ENCODE measurements around the gene SMAD5.

SMAD5 gene

GRCh38 chr5:136153581-136154236 is 21.1 kb downstream of the SMAD5 start:
- no peak for DNase-seq (ENCODE audit: low read depth, low spot score)

DNA sequence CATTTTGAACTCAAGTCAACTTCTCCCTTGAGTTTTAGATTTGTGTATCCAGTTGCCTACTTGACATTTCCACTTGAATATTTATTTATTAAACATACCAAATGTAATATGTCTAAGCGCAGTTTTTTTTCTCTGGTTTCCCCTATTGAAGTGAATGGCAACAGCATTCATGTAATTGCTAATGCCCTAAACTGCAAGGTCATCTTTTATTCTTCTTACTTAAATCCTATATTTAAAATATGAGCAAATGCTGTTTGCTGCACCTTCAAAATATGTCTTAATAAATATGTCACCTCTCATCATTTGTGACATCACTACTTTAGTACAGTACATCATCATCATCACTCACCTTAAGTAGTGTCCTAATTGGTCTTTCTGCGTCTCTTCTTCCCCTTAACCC is 22.4 kb downstream of the SMAD5 start:
- no peak for DNase-seq (ENCODE audit: low read depth, low spot score)

DNA sequence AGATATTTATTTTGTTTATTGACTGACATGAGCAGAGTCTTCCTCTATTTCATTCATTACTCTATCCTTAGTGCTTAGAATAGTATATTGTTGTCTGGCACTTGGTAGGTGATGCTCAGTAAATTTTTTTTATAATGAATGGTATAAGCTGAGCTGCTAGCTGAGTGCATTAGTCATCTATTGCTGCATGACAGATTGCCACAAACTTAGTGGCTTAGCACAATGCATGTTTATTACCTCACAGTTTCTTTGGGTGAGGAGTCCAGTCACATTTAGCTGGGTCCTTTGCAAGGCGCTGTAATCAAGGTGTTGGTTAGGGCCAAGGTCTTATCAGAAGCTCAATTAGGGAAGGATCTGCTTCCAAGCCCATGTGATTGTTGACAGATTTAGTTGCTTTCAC is 23.1 kb downstream of the SMAD5 start:
- no peak for DNase-seq (ENCODE audit: low read depth, low spot score)

DNA sequence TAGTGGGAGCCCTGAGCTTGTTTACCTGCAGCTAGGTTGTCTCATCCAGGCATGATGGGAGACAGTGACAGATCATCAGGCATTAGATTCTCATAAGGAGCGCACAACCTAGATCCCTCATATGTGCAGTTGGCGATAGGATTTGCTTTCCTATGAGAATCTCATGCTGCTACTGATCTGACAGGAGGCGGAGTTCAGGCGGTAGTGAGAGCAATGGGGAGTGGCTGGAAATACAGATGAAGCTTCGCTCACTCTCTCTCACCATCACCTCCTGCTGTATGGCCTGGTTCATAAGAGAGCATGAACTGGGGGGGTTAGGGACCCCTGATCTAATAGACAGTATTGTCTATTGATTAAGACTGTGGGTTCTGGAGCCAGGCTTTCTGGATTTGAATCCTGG is 24.9 kb downstream of the SMAD5 start:
- DNase-seq (ENCODE audit: low read depth, low spot score): no peak

DNA sequence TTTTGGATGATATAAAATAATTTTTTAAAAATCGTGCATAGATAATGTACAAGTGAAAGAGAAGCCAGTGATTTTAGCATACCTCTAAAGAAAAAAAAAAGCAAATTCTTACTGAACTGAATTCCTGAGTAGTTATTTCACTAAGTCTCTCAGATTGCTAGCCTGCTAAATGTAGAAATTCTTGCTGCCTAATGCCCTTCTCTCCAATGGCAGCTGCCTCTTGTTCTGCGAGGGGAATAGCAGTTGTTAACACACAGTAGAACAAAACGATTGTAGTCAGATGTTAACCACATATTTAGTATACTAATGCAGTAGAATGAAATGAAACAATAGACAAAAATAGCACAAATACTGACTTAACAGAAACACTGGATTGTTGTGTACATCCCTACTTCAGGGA is 26.8 kb downstream of the SMAD5 start:
- DNase-seq (ENCODE audit: low read depth, low spot score): no peak

- no peak for DNase-seq (ENCODE audit: low read depth, low spot score)
These were observed 29.4 kb downstream of the SMAD5 start for GRCh38 chr5:136162008-136162407.

DNA sequence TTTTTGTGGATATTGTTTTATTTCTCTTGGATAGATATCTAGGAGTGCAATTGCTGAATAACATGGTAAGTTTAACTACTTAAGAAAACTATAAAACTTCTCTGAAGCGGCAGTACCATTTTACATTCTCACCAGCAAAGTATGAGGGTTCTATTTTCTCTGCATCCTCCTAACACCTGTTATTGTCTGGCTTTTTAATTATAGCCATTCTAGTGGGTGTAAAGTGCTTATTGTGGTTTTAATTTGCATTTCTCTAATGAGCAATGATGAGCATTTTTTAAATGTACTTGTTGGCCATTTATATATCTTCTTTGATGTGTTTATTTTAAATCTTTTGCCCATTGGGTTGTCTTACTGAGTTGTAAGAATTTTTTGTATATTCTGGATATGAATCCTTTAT is 31.6 kb downstream of the SMAD5 start:
- DNase-seq (ENCODE audit: low read depth, low spot score): no peak

GRCh38 chr5:136166909-136167308 is 34.3 kb downstream of the SMAD5 start:
- no peak for DNase-seq (ENCODE audit: low read depth, low spot score)

- DNase-seq (ENCODE audit: low read depth, low spot score): no peak
These were observed 36.6 kb downstream of the SMAD5 start for GRCh38 chr5:136169218-136169617.

DNA sequence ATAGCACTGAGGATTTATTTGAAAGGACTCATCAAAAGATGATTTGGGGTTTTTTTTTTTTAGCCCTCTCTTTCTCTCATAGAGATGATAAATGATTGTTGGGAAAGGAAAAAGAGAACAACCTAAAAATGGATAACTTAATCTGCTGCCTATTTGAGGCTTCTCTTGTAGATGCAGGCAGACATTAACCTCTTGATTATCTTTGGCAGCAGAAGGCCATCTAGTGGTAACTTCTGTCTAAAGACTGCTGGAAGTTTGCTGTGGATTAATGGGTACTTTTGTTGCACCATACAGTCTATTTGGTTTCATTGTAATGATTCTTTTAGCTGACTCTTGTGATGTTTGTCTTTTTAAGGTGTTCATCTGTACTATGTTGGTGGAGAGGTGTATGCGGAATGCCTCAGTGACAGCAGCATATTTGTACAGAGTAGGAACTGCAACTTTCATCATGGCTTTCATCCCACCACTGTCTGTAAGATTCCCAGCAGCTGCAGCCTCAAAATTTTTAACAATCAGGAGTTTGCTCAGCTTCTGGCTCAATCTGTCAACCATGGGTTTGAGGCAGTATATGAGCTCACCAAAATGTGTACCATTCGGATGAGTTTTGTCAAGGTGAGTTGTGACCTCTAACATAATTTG is 41.5 kb downstream of the SMAD5 start:
- DNase-seq (ENCODE audit: low read depth, low spot score): no peak

DNA sequence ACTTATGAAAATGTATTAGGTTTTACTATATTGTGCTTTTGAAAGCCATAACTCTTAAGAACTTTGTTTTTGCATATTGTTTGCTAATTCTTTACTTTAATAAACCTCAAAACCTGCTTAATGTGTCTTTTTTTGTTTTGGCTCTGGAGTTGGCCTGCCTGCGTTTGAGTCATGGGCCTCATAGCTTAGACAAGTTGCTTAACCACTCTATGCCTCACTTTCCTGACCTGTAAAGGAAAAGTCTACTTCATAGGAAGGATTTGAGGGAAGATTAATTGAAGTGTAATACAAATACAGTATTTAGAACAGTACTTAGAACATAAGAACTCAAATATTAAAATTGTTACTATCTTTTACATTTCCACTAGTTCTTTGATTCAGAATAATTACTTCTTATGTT is 50.0 kb downstream of the SMAD5 start:
- no peak for DNase-seq (ENCODE audit: low read depth, low spot score)

GRCh38 chr5:136185974-136186665 is 53.5 kb downstream of the SMAD5 start:
- DNase-seq (ENCODE audit: low read depth, low spot score): no peak

GRCh38 chr5:136186796-136187195 is 54.2 kb downstream of the SMAD5 start:
- no peak for DNase-seq (ENCODE audit: low read depth, low spot score)

DNA sequence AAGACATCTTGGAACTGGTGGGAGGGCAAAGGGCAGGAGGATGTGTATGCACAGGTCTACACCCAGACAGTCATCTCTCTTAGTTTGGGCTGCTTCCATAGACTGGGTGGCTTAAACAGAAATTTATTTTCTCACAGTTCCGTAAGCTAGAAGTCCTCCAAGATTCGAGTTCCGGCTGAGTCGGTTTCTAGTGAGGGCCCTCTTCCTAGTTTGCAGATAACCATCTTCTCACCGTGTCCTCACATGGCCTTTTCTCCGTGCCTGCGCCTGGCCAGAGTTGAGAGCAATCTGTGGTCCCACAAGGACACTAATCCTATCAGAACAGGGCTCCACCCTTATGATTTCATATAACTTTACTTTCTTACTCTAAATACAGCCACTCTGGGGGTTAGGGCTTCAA is 56.2 kb downstream of the SMAD5 start:
- DNase-seq (ENCODE audit: low read depth, low spot score): no peak

DNA sequence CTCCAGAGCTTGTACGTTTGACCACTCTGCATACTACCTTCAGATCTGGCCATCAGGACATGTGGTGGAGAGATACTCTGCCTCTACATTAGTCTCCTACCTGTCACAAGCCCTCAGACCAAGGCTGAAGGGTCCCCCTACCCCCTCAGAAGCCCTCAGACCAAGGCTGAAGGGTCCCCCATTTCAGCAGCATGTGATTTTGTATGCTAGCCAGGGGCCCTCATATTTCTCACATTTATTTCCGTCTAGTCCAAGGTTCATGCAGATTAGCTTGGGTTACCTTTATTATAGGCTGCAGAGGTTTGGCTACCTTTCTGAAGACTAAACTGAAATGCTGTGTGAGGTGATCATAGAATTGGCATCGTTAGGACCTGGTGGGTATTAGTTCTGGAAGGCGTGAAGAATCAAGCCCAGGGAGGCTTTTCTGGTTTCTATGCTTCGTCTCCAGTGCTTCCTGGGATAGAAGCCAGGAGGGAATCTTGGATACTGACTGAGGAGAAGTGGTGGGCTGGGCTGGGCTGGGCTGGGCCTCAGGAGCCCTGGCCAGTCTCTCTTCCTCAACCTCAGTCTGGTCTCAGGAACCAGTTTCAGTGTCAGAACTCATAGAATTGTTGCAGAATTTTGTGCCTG is 57.6 kb downstream of the SMAD5 start:
- DNase-seq (ENCODE audit: low read depth, low spot score): no peak

DNA sequence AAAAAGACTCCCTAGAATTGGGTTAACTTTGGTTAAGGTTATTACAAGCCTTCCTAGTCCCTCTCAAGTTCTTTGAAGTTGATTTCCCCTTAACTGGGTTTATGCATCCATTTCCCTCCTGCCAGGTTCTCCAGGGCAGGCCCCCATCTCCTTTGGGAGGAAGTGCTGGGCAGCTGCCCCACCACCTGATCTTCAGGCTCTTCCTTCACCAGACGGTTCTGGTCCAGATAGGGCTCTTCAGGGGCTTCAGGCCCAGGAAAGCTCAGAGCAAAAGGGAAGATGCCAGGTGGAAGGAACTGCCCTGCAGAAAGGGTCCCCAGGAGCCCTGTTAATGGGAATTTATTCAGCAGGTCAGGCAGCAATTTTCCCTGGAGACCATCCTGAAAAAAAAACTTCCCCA is 58.3 kb downstream of the SMAD5 start:
- no peak for DNase-seq (ENCODE audit: low read depth, low spot score)

- DNase-seq (ENCODE audit: low read depth, low spot score): no peak
These were observed 58.8 kb downstream of the SMAD5 start for GRCh38 chr5:136191304-136192014.

DNA sequence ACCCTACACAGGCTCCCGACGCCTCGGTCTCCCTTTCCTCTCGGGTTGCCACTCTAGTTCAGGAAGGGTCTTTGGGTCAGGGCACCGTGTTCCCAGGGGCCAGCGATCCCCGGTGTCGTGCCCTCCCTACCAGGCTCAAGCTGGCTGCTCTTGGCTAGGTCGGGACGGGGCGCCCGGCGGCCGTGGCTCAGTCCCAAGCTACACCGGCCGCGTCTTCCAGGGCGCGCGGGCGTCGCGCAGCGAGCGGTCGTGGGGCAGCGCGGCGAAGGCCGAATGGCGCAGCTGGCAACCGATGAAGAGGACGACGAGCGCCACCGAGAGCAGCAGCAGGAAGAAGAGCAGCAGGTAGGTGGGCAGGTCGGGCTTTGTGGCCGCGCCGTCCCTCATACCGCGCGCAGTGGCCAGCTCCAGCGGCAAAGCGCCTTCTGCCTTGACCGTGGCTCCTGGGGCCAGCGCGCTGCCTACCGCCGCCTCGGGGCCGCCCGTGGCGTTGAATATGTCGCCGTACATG is 59.4 kb downstream of the SMAD5 start:
- no peak for DNase-seq (ENCODE audit: low read depth, low spot score)

DNA sequence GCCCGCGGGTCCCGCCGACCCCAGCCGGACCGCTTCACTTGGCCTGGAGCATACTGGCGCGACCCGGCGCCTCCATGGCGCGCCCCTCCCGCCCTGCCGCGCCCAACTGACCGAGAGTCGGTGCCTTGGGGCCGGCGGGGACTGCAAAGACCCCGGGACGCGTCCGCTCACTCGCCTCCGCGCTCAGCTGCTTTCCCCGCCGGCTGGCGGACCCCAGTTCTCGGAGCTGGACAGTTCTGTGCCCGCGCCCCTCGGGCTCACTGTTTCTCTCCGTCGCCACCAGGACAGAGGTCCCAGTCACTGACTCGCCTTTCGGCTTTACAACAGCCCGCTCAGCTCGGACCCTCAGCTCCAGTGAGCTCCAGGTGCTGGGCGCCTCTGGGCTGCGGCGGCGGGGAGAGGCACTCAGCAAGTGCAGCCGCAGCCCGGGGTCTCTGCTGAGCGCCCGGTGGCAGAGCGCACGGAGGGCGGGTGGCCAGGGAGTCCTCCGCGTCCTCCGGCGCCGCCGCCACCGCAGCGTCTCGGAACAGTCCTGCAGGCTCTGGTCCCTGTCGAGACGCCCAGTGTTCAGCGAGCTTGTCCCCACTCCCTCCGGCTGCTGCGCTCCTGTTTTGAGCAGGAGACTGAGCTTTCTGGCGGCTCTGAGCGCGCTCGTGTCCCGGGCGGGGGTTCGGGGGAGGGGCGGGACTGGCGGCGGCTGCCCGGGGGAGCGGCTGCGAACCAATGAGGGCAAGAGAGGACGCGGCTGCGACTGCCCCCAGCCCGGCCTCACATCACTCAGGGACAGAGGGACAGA is 60.1 kb downstream of the SMAD5 start, which contains the start of gene SMIM32:
Gene SMIM32, minus strand, starts transcription at position 637 of the 796 bp plus-strand sequence. CDS start 638 bp downstream, outside the sequence.
- no peak for DNase-seq (ENCODE audit: low read depth, low spot score)

- DNase-seq (ENCODE audit: low read depth, low spot score): no peak
These were observed 60.8 kb downstream of the SMAD5 start for GRCh38 chr5:136193322-136193935.
